H1 (cell line): ENCODE data around the gene LRRC49. TPM values are rescaled to one million over a fixed set of nuclear protein-coding genes. Genes with fewer than 3 reads are reported as not detected.

Source experiments
- CTCF ChIA-PET: fragments of 300-600 bp; sonication (Branson Sonifier 250); formaldehyde crosslinking; loops from one replicate; lab custom pipeline; 2021; ENCODE audit not compliant: partially characterized antibody; lab: Charles Lee
- POLR2A ChIA-PET: fragments of 300-600 bp; sonication (Branson Sonifier 250); formaldehyde crosslinking; loops from one replicate; lab custom pipeline; 2021; ENCODE audit warnings: inconsistent platforms; ENCODE audit not compliant: partially characterized antibody; lab: Charles Lee
- DNase-seq, 2 experiments: peaks; one replicate each; pipeline versions ENCODE4 v3.0.0 to v3.0.0-alpha.2; 2010 to 2022; ENCODE audit warnings: low spot score in 2 of 2, low read depth in 1 of 2, mixed read lengths in 1 of 2
- FAIRE-seq: peaks from 2 replicates; lab custom pipeline; 2011; peaks lifted over from hg19 to GRCh38; lab: Jason Lieb, UNC
- H2AFZ ChIP-seq: 2 replicates; pipeline ENCODE4 v1.8.1; 2012; ENCODE audit warnings: low read length, inconsistent platforms
- H2AK5ac ChIP-seq: 2 replicates; pipeline ENCODE4 v1.6.1; 2013; ENCODE audit warnings: low read depth, low read length
- H2BK120ac ChIP-seq: replicated peaks from 2 replicates; pipeline ENCODE3; 2013; ENCODE audit warnings: low read depth, low read length, inconsistent platforms
- H2BK12ac ChIP-seq: 2 replicates; pipeline ENCODE4 v1.6.1; 2013; ENCODE audit warnings: low read depth, low read length
- H2BK15ac ChIP-seq: 2 replicates; pipeline ENCODE4 v1.6.1; 2013; ENCODE audit warnings: low read length
- H2BK20ac ChIP-seq: 2 replicates; pipeline ENCODE4 v1.6.1; 2013; ENCODE audit warnings: low read length
- H2BK5ac ChIP-seq: 2 replicates; pipeline ENCODE4 v1.6.1; 2013; ENCODE audit warnings: low read depth, low read length
- H3K14ac ChIP-seq: 2 replicates; pipeline ENCODE4 v1.6.1; 2013; ENCODE audit warnings: inconsistent platforms; ENCODE audit not compliant: insufficient read length
- H3K18ac ChIP-seq: 2 replicates; pipeline ENCODE4 v1.6.1; 2013; ENCODE audit warnings: low read length; ENCODE audit errors: extremely low read depth
- H3K23ac ChIP-seq: 2 replicates; pipeline ENCODE4 v1.6.1; 2013; ENCODE audit warnings: inconsistent platforms; ENCODE audit not compliant: insufficient read length
- H3K23me2 ChIP-seq: 2 replicates; pipeline ENCODE4 v1.6.1; 2013; ENCODE audit warnings: low read depth, low read length
- H3K27ac ChIP-seq: 2 replicates; pipeline ENCODE4 v1.6.1; 2011; ENCODE audit warnings: low read depth, low read length, inconsistent platforms
- H3K27me3 ChIP-seq, 4 experiments: replicated peaks in 1 of 4; 1 replicate in 1 of 4; 2 replicates in 3 of 4; pipeline versions ENCODE4 v1.6.1 to v1.8.1; 2011 to 2013; ENCODE audit warnings: low read length in 3 of 4, mild to moderate bottlenecking in 3 of 4, inconsistent platforms in 2 of 4, mixed read lengths in 2 of 4, moderate library complexity in 1 of 4; ENCODE audit not compliant: control insufficient read depth in 3 of 4, insufficient read depth in 3 of 4; ENCODE audit errors: extremely low read depth in 1 of 4
- H3K36me3 ChIP-seq, 4 experiments: 2 replicates each; pipeline versions ENCODE4 v1.6.1 to v1.8.1; 2011 to 2013; ENCODE audit warnings: mild to moderate bottlenecking in 4 of 4, low read length in 3 of 4, moderate library complexity in 2 of 4, control low read depth in 1 of 4, inconsistent platforms in 1 of 4; ENCODE audit not compliant: insufficient read depth in 4 of 4, control insufficient read depth in 2 of 4
- H3K4ac ChIP-seq: replicated peaks from 2 replicates; pipeline ENCODE3; 2013; ENCODE audit warnings: low read length, low read depth, mixed read lengths, inconsistent platforms; ENCODE audit not compliant: insufficient read length
- H3K4me1 ChIP-seq, 4 experiments: replicated peaks in 1 of 4; 1 replicate in 1 of 4; 2 replicates in 3 of 4; pipeline versions ENCODE4 v1.6.1 to v1.8.1; 2011 to 2013; ENCODE audit warnings: low read length in 3 of 4, inconsistent platforms in 2 of 4, mixed read lengths in 1 of 4; ENCODE audit not compliant: insufficient read depth in 4 of 4, control insufficient read depth in 3 of 4
- H3K4me2 ChIP-seq, 2 experiments: 2 replicates each; pipeline versions ENCODE4 v1.6.1 to v1.8.1; 2011 to 2013; ENCODE audit warnings: low read depth in 2 of 2, low read length in 2 of 2, control low read depth in 1 of 2, inconsistent platforms in 1 of 2, mild to moderate bottlenecking in 1 of 2; ENCODE audit not compliant: insufficient read depth in 1 of 2
- H3K4me3 ChIP-seq, 4 experiments: fragments of 200-600, 300-600 bp in 1 of 4; sonication (generic), shearing (Covaris generic), sonication (Bioruptor Twin) in 1 of 4; 2 replicates each; pipeline versions ENCODE4 v1.5.1 to v1.8.1; 2011 to 2016; ENCODE audit warnings: low read length in 4 of 4, low read depth in 3 of 4, control low read depth in 2 of 4, inconsistent platforms in 2 of 4, mild to moderate bottlenecking in 2 of 4, mixed read lengths in 1 of 4, moderate library complexity in 1 of 4; ENCODE audit not compliant: insufficient read depth in 2 of 4; ENCODE audit errors: extremely low read depth in 1 of 4
- H3K56ac ChIP-seq: replicated peaks from 2 replicates; pipeline ENCODE3; 2013; ENCODE audit warnings: low read depth, mild to moderate bottlenecking, mixed read lengths, low read length, inconsistent platforms; ENCODE audit not compliant: insufficient read length
- H3K79me1 ChIP-seq: 2 replicates; pipeline ENCODE4 v1.6.1; 2013; ENCODE audit warnings: low read depth, low read length, control low read depth
- H3K79me2 ChIP-seq, 2 experiments: 2 replicates each; pipeline versions ENCODE4 v1.6.1 to v1.8.1; 2012 to 2013; ENCODE audit warnings: low read length in 2 of 2, mild to moderate bottlenecking in 2 of 2, inconsistent platforms in 1 of 2; ENCODE audit not compliant: insufficient read depth in 2 of 2, control insufficient read depth in 1 of 2
- H3K9ac ChIP-seq, 4 experiments: replicated peaks in 1 of 4; 1 replicate in 1 of 4; 2 replicates in 3 of 4; pipeline versions ENCODE4 v1.6.1 to v1.8.1; 2011 to 2013; ENCODE audit warnings: low read depth in 3 of 4, low read length in 3 of 4, control low read depth in 2 of 4, mild to moderate bottlenecking in 2 of 4, moderate library complexity in 2 of 4, inconsistent platforms in 1 of 4; ENCODE audit errors: extremely low read depth in 1 of 4
- H3K9me3 ChIP-seq, 2 experiments: 2 replicates each; pipeline versions ENCODE4 v1.6.1 to v1.8.1; 2012 to 2013; ENCODE audit warnings: mild to moderate bottlenecking in 2 of 2, moderate library complexity in 2 of 2, control low read depth in 1 of 2, inconsistent platforms in 1 of 2, low read depth in 1 of 2, low read length in 1 of 2, mixed read lengths in 1 of 2; ENCODE audit not compliant: insufficient read depth in 2 of 2
- H4K20me1 ChIP-seq, 2 experiments: replicated peaks in 1 of 2; 2 replicates each; pipeline versions ENCODE3 to v1.8.1; 2011 to 2013; ENCODE audit warnings: inconsistent platforms in 2 of 2, low read length in 2 of 2, mild to moderate bottlenecking in 1 of 2; ENCODE audit not compliant: insufficient read depth in 2 of 2, control insufficient read depth in 1 of 2
- H4K5ac ChIP-seq: 2 replicates; pipeline ENCODE4 v1.6.1; 2013; ENCODE audit warnings: low read length, low read depth, mixed read lengths, inconsistent platforms; ENCODE audit not compliant: insufficient read length
- H4K8ac ChIP-seq: 2 replicates; pipeline ENCODE4 v1.8.0; 2013; ENCODE audit warnings: mild to moderate bottlenecking, moderate library complexity, low read length, inconsistent platforms; ENCODE audit not compliant: insufficient read depth; ENCODE audit errors: extremely low read depth
- H4K91ac ChIP-seq: replicated peaks from 2 replicates; pipeline ENCODE3; 2013; ENCODE audit warnings: low read length, mixed read lengths, inconsistent platforms; ENCODE audit not compliant: insufficient read length
- CEBPB ChIP-seq: IDR thresholded peaks from 2 replicates; pipeline ENCODE4 v1.6.1; 2012; ENCODE audit warnings: low read depth, low read length
- WGBS, 2 experiments: shearing (Covaris generic) in 1 of 2; methylation state at CpG; one replicate each; pipeline versions ENCODE4 v1.1.6 to v1.1.7; 2013 to 2015; ENCODE audit warnings: low lambda C conversion rate in 2 of 2, mixed read lengths in 2 of 2, inconsistent platforms in 1 of 2, low coverage in 1 of 2, missing lambda C conversion rate in 1 of 2; ENCODE audit not compliant: insufficient replicate concordance in 2 of 2, insufficient coverage in 1 of 2, insufficient read length in 1 of 2; ENCODE audit errors: extremely low coverage in 1 of 2, missing lambda C conversion rate in 1 of 2; 5-methylcytosine and 5-hydroxymethylcytosine counted together
- polyA plus RNA-seq, 7 experiments: library from polyadenylated mRNA; depleted of rRNA in 3 of 7; stranded (reverse) in 5 of 7; unstranded in 2 of 7; fragments of >200 nt in 5 of 7; fragments of 200-250 nt in 2 of 7; gene quantifications; 1 replicate in 5 of 7; 2 replicates in 1 of 7; 4 replicates in 1 of 7; pipeline versions ENCODE4 v1.2.1 to v1.2.3, GENCODE V29; 2011 to 2013; ENCODE audit warnings: missing spikeins in 2 of 7, mixed read lengths in 2 of 7
- total RNA-seq: library from RNA; stranded (reverse); fragmentation: NEBNext Ultra II Directional; extraction: Animal tissue kit (Norgen Biotek cat#: 25700); gene quantifications from 2 replicates; pipeline ENCODE4 v1.2.1, GENCODE V29; 2021

LRRC49 gene
- total and polyA plus RNA-seq, 2 of the 8 experiments (the other 6 are each of a cell fraction or from before 2014, with no cell fraction given): 5.0 to 10.4 TPM

- Histone ChIP-seq H3K36me3 (no peaks in the 10 kb centered on the region), H4K20me1 (no peaks in the 10 kb centered on the region), H2BK20ac (no peak overlapping the region), H3K27ac (no peak overlapping the region), H3K27me3 (no peaks in the 10 kb centered on the region), H2BK120ac (no peak overlapping the region), H4K8ac (no peak overlapping the region), H3K56ac (no peak overlapping the region), H2BK15ac (no peak overlapping the region), H3K4me2 (no peak overlapping the region), H2AFZ (no peak overlapping the region), H3K14ac (no peak overlapping the region), H3K18ac (no peak overlapping the region), H2BK12ac (no peak overlapping the region), H2AK5ac (no peak overlapping the region), H3K79me1 (no peaks in the 10 kb centered on the region), H3K23ac (no peak overlapping the region), H3K9ac (no peak overlapping the region), H3K4me3 (no peak overlapping the region), H4K5ac (no peak overlapping the region), H3K23me2 (no peaks in the 10 kb centered on the region; the same call in 1 of the 2 replicates), H3K4ac (no peak overlapping the region), H2BK5ac (no peak overlapping the region), H4K91ac (no peak overlapping the region), H3K9me3 (0 out of 4 replicates have a peak, but pooled peaks cover 3 to 4% of the 10 kb centered on the region in 2 experiments), H3K4me1 (no peaks in the 10 kb centered on the region), H3K79me2 (no peaks in the 10 kb centered on the region)
- WGBS, 2 experiments: 93% methylated on average over 6 of the region's 6 CpGs; no CpG with 5 or more reads in 1 of the 2 experiments
- ChIA-PET CTCF (interaction anchor here (0.8 kb wide), 1 partner anchor 60 kb away, joined by 3 read pairs; no protein-coding TSS in a partner anchor), POLR2A (no interaction called here)
- DNase-seq (no peak), FAIRE-seq (no peak)
- TF ChIP-seq CEBPB: no peak
- TF ChIP-seq, all 59 proteins: peak for 0
Measured at GRCh38 chr15:71072423-71072822, 179.8 kb downstream of the LRRC49 start.
